Measurements from ENCODE around the gene DYNLL2. TPM values are rescaled to one million over a fixed set of nuclear protein-coding genes. Genes with fewer than 3 reads are reported as not detected.
A peak's percentile ranks its signal among the peaks of the same experiment; 100 is the strongest.

Gene DYNLL2
- total RNA-seq, 1 experiment from 2014 or later: 24.8 TPM

GRCh38 chr17:58113947-58114346, 30.7 kb downstream of the DYNLL2 start:
- H3K4me3 Mint-ChIP-seq (ENCODE audit: low read depth, unreplicated experiment): no peak overlapping the region
- H3K27me3 Mint-ChIP-seq (ENCODE audit: unreplicated experiment): peaks cover 57% of the 10 kb centered on the region
- H3K4me1 Mint-ChIP-seq (ENCODE audit: low read depth, unreplicated experiment): no peaks in the 10 kb centered on the region
- H3K27ac Mint-ChIP-seq (ENCODE audit: unreplicated experiment): no peak overlapping the region
- no TSS peak for BruUV-seq (replicated peaks)
- no peaks in the 10 kb centered on the region for H3K9me3 Mint-ChIP-seq (ENCODE audit: low read depth, unreplicated experiment)
- no peaks in the 10 kb centered on the region for H3K36me3 Mint-ChIP-seq (ENCODE audit: insufficient read depth, unreplicated experiment)
- DNase-seq: no peak
- CTCF ChIA-PET: no interaction called here
- intact Hi-C loops (cut with micrococcal nuclease; ENCODE audit: unreplicated experiment): loop anchor here (2.0 to 5.0 kb wide), 2 partner anchors 111 to 257 kb away; no protein-coding TSS in a partner anchor
- no peak for TF ChIP-seq CTCF (IDR thresholded peaks at IDR 0.05; ENCODE audit: unreplicated experiment)

GRCh38 chr17:58117382-58117781, 34.2 kb downstream of the DYNLL2 start:
- H3K27ac Mint-ChIP-seq (ENCODE audit: unreplicated experiment): no peak overlapping the region
- H3K36me3 Mint-ChIP-seq (ENCODE audit: insufficient read depth, unreplicated experiment): no peaks in the 10 kb centered on the region
- H3K4me3 Mint-ChIP-seq (ENCODE audit: low read depth, unreplicated experiment): no peak overlapping the region
- H3K4me1 Mint-ChIP-seq (ENCODE audit: low read depth, unreplicated experiment): no peaks in the 10 kb centered on the region
- no TSS peak for BruUV-seq (replicated peaks)
- CTCF ChIA-PET: no interaction called here
- H3K27me3 Mint-ChIP-seq (ENCODE audit: unreplicated experiment): peaks cover 70% of the 10 kb centered on the region
- no peaks in the 10 kb centered on the region for H3K9me3 Mint-ChIP-seq (ENCODE audit: low read depth, unreplicated experiment)
- intact Hi-C loops (cut with micrococcal nuclease; ENCODE audit: unreplicated experiment): no loop called here
- no peak for DNase-seq
- TF ChIP-seq CTCF (IDR thresholded peaks at IDR 0.05; ENCODE audit: unreplicated experiment): no peak

DNA sequence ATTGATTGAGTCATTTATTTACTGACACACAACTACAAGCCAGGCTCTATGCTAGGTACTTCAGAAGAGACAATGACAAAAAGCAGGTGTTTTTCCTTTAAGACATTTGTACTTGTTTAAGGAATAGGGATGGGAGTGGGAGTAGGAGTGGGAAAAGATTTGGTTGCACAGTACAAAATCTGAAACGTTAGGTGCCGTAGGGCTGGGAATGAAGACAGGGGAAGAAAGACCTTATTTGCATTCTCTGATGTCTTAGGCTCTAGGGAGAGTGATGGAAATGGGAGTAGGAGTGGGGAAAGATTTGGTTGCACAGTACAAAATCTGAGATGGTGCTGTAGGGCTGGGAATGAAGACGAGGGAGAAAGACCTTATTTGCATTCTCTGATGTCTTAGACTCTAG, 36.3 kb downstream of the DYNLL2 start:
- Mint-ChIP-seq H3K9me3 (ENCODE audit: low read depth, unreplicated experiment) (no peaks in the 10 kb centered on the region), H3K27me3 (ENCODE audit: unreplicated experiment) (peaks cover 56% of the 10 kb centered on the region), H3K4me3 (ENCODE audit: low read depth, unreplicated experiment) (no peak overlapping the region), H3K36me3 (ENCODE audit: insufficient read depth, unreplicated experiment) (no peaks in the 10 kb centered on the region), H3K27ac (ENCODE audit: unreplicated experiment) (no peak overlapping the region), H3K4me1 (ENCODE audit: low read depth, unreplicated experiment) (no peaks in the 10 kb centered on the region)
- intact Hi-C loops (cut with micrococcal nuclease; ENCODE audit: unreplicated experiment): no loop called here
- CTCF ChIA-PET: no interaction called here
- DNase-seq: no peak
- BruUV-seq (replicated peaks): no TSS peak
- TF ChIP-seq CTCF (IDR thresholded peaks at IDR 0.05; ENCODE audit: unreplicated experiment): no peak

- H3K27ac Mint-ChIP-seq (ENCODE audit: unreplicated experiment): no peak overlapping the region
- BruUV-seq (replicated peaks): no TSS peak
- CTCF ChIA-PET: no interaction called here
Measured at GRCh38 chr17:58120195-58120822, 37.1 kb downstream of the DYNLL2 start.

More at GRCh38 chr17:58120195-58120822, 37.1 kb downstream of the DYNLL2 start:
- no peaks in the 10 kb centered on the region for H3K9me3 Mint-ChIP-seq (ENCODE audit: low read depth, unreplicated experiment)
- no peaks in the 10 kb centered on the region for H3K4me1 Mint-ChIP-seq (ENCODE audit: low read depth, unreplicated experiment)
- peaks cover 53% of the 10 kb centered on the region for H3K27me3 Mint-ChIP-seq (ENCODE audit: unreplicated experiment)
- no peak overlapping the region for H3K4me3 Mint-ChIP-seq (ENCODE audit: low read depth, unreplicated experiment)
- intact Hi-C loops (cut with micrococcal nuclease; ENCODE audit: unreplicated experiment): no loop called here
- DNase-seq: peak; percentile 41
- no peaks in the 10 kb centered on the region for H3K36me3 Mint-ChIP-seq (ENCODE audit: insufficient read depth, unreplicated experiment)
- TF ChIP-seq CTCF (IDR thresholded peaks at IDR 0.05; ENCODE audit: unreplicated experiment): no peak

Data from Calu3 (cell line).